Immature natural killer cell (primary cell): Measurements from ENCODE around the gene EBI3. TPM values are rescaled to one million over a fixed set of nuclear protein-coding genes. Genes with fewer than 3 reads are reported as not detected.
"Not testable (repeated sequence)": the region's sequence is repeated elsewhere in the genome, so short reads cannot be mapped to it uniquely, and the experiment has no call there.

Experiments used
- DNase-seq, 3 donors: peaks; one replicate each; pipeline ENCODE4 v3.0.0; 2022; ENCODE audit warnings: mixed read lengths in 1 of 3
- H3K27ac Mint-ChIP-seq, 6 donors: one replicate each; pipeline ENCODE4 v1.8.0; 2020; ENCODE audit warnings: mixed read lengths in 6 of 6, mild to moderate bottlenecking in 5 of 6, inconsistent platforms in 4 of 6, moderate library complexity in 3 of 6
- H3K27me3 Mint-ChIP-seq, 3 donors: one replicate each; pipeline ENCODE4 v1.8.0; 2020 to 2021; ENCODE audit warnings: low read depth in 3 of 3, mild to moderate bottlenecking in 3 of 3, mixed read lengths in 3 of 3, moderate library complexity in 3 of 3, inconsistent platforms in 1 of 3
- H3K36me3 Mint-ChIP-seq, 3 donors: one replicate each; pipeline ENCODE4 v1.8.0; 2020; ENCODE audit warnings: mixed read lengths in 3 of 3, inconsistent platforms in 2 of 3, mild to moderate bottlenecking in 2 of 3
- H3K4me1 Mint-ChIP-seq, 2 donors: one replicate each; pipeline ENCODE4 v1.8.0; 2020; ENCODE audit warnings: inconsistent platforms in 2 of 2, mild to moderate bottlenecking in 2 of 2, mixed read lengths in 2 of 2, moderate library complexity in 1 of 2
- H3K4me3 Mint-ChIP-seq, 5 donors: one replicate each; pipeline ENCODE4 v1.8.0; 2020; ENCODE audit warnings: mild to moderate bottlenecking in 5 of 5, mixed read lengths in 5 of 5, inconsistent platforms in 3 of 5, moderate library complexity in 3 of 5
- H3K9me3 Mint-ChIP-seq, 6 donors: one replicate each; pipeline ENCODE4 v1.8.0; 2020; ENCODE audit warnings: mild to moderate bottlenecking in 6 of 6, mixed read lengths in 6 of 6, inconsistent platforms in 4 of 6, moderate library complexity in 3 of 6
- polyA plus RNA-seq, 3 donors: library from polyadenylated mRNA; unstranded; fragments of 300-500 nt; fragmentation: Illumina TruSeq; gene quantifications; one replicate each; pipeline ENCODE4 v1.2.3, GENCODE V29; 2021

Gene EBI3
- polyA plus RNA-seq, 3 donors from 2014 or later, result not detected

DNA sequence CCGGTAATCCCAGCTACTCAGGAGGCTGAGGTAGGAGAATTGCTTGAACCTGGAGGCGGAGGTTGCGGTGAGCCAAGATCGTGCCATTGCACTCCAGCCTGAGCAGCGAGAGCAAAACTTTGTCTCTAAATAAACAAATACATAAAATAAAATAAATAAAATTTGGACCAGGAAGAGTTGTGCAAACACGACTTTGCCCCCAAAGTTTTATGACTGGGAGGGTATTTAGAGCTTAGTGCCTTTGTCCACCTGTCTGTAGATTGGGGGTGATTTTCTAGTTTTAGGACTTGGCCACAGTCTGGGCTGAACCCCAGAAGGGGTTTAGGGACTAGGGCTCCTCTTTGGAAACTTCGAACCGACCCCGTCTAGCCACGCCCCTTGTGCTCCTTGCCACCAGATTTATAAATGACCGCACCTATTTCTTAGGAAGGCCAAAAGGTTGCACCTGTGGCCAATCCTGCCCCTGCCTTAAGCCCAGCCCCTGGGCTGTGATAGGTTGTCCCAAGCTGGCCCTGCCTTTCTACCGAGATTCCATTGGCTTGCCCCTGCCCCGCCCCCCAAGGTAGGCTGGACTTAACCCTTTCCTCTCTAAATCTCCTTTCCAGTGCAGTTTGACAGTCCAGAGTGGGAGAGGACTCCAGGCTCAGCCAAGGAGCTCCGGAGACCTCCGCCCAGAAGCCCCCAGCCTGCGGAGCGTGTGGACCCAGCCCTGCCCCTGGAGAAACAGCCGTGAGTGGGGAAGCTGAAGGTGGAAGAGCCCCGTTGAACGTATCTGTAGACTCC lies 55.0 kb downstream of the EBI3 start:
- peaks cover 5 to 11% (median 9%) of the 10 kb centered on the region in 3 donors for H3K27me3 Mint-ChIP-seq
- H3K4me1 Mint-ChIP-seq, result peaks cover 4% of the 10 kb centered on the region in 2 donors
- H3K36me3 Mint-ChIP-seq, result no peaks in the 10 kb centered on the region
- H3K4me3 Mint-ChIP-seq, result no peak overlapping the region
- H3K27ac Mint-ChIP-seq, result no peak overlapping the region
- no peaks in the 10 kb centered on the region for H3K9me3 Mint-ChIP-seq
- DNase-seq, result no peak

GRCh38 chr19:4284974-4285373 lies 55.7 kb downstream of the EBI3 start:
- H3K27me3 Mint-ChIP-seq, result peaks cover 5 to 11% (median 9%) of the 10 kb centered on the region in 3 donors
- no peak overlapping the region for H3K27ac Mint-ChIP-seq
- no peaks in the 10 kb centered on the region for H3K9me3 Mint-ChIP-seq
- DNase-seq, result no peak
- H3K36me3 Mint-ChIP-seq, result no peaks in the 10 kb centered on the region
- peaks cover under 1 to 1% of the 10 kb centered on the region in 2 donors for H3K4me1 Mint-ChIP-seq
- H3K4me3 Mint-ChIP-seq, result no peak overlapping the region

GRCh38 chr19:4286141-4286540 lies 56.8 kb downstream of the EBI3 start:
- H3K4me3 Mint-ChIP-seq, H3K4me1 Mint-ChIP-seq, H3K27ac Mint-ChIP-seq, H3K36me3 Mint-ChIP-seq, H3K27me3 Mint-ChIP-seq, H3K9me3 Mint-ChIP-seq, DNase-seq: not testable (repeated sequence)

Other genes with a start within 250 kb of the EBI3 start
- gene EEF2, start 244.1 kb upstream of the EBI3 start, polyA plus RNA-seq, result 100 to 1,000 TPM; 167 to 381 (median 325) TPM
- 1 to 10 TPM; 6.1 to 8.5 (median 7.3) TPM for gene PIAS4, start 221.8 kb upstream of the EBI3 start, polyA plus RNA-seq
- 10 to 100 TPM; 10.2 to 62.3 (median 29.0) TPM for gene ZBTB7A, start 162.6 kb upstream of the EBI3 start, polyA plus RNA-seq
- 10 to 100 TPM; 75.5 to 96.0 (median 86.6) TPM for gene MAP2K2, start 105.4 kb upstream of the EBI3 start, polyA plus RNA-seq
- gene CREB3L3, start 75.9 kb upstream of the EBI3 start, polyA plus RNA-seq, result not detected
- gene SIRT6, start 47.0 kb upstream of the EBI3 start, polyA plus RNA-seq, result 1 to 10 TPM in 2 of 3 donors, under 1 TPM in 1; 0.86 to 7.4 (median 1.4) TPM
- under 1 TPM in 1 of 3 donors, not detected in 2; 0.24 TPM for gene ANKRD24, start 46.8 kb upstream of the EBI3 start, polyA plus RNA-seq
- 10 to 100 TPM; 13.8 to 42.4 (median 16.9) TPM for gene YJU2, start 17.6 kb downstream of the EBI3 start, polyA plus RNA-seq
- not detected for gene SHD, start 49.7 kb downstream of the EBI3 start, polyA plus RNA-seq
- gene TMIGD2, start 72.9 kb downstream of the EBI3 start, polyA plus RNA-seq, result 100 to 1,000 TPM in 1 of 3 donors, 10 to 100 TPM in 2; 85.3 to 116 (median 86.1) TPM
- gene FSD1, start 75.1 kb downstream of the EBI3 start, polyA plus RNA-seq, result 10 to 100 TPM; 10.1 to 23.8 (median 12.8) TPM
- 1 to 10 TPM in 1 of 3 donors, under 1 TPM in 1, not detected in 1; 0.89 to 4.2 TPM for gene STAP2, start 109.3 kb downstream of the EBI3 start, polyA plus RNA-seq
- gene MPND, start 114.0 kb downstream of the EBI3 start, polyA plus RNA-seq, result 10 to 100 TPM in 2 of 3 donors, 1 to 10 TPM in 1; 9.0 to 13.4 (median 11.3) TPM
- gene SH3GL1, start 171.0 kb downstream of the EBI3 start, polyA plus RNA-seq, result 10 to 100 TPM; 13.8 to 24.6 (median 18.4) TPM
- 1 to 10 TPM; 1.5 to 8.5 (median 2.9) TPM for gene CHAF1A, start 173.1 kb downstream of the EBI3 start, polyA plus RNA-seq
- 1 to 10 TPM; 4.7 to 8.3 (median 6.3) TPM for gene UBXN6, start 228.3 kb downstream of the EBI3 start, polyA plus RNA-seq
- 10 to 100 TPM in 2 of 3 donors, 1 to 10 TPM in 1; 7.3 to 32.5 (median 16.1) TPM for gene HDGFL2, start 242.8 kb downstream of the EBI3 start, polyA plus RNA-seq